ENCODE data around the gene GGPS1. TPM values are rescaled to one million over a fixed set of nuclear protein-coding genes. Genes with fewer than 3 reads are reported as not detected.
"Not testable (repeated sequence)": the region's sequence is repeated elsewhere in the genome, so short reads cannot be mapped to it uniquely, and the experiment has no call there.

The GGPS1 gene
- total and polyA plus RNA-seq, 2 of the 8 experiments (the other 6 are each of a cell fraction or from before 2014, with no cell fraction given), result 20.9 to 43.6 TPM

GRCh38 chr1:235378134-235378735 is 49.9 kb downstream of the GGPS1 start:
- H2BK5ac ChIP-seq (ENCODE audit: low read depth, low read length); H4K5ac ChIP-seq (ENCODE audit: insufficient read length, low read depth, low read length); H2BK15ac ChIP-seq (ENCODE audit: low read length); H4K91ac ChIP-seq (replicated peaks; ENCODE audit: insufficient read length, low read length); H3K9me3 ChIP-seq (ENCODE audit: insufficient read depth in 2 of 2, low read depth in 1 of 2, low read length in 1 of 2); H3K4me3 ChIP-seq (ENCODE audit: extremely low read depth in 1 of 4, insufficient read depth in 2 of 4, low read depth in 3 of 4, low read length in 4 of 4); H3K23me2 ChIP-seq (ENCODE audit: low read depth, low read length); H3K4me2 ChIP-seq (ENCODE audit: insufficient read depth in 1 of 2, low read depth in 2 of 2, low read length in 2 of 2); H3K27me3 ChIP-seq (replicated peaks in 1 of 4; ENCODE audit: control insufficient read depth in 3 of 4, extremely low read depth in 1 of 4, insufficient read depth in 3 of 4, low read length in 3 of 4); FAIRE-seq; H3K23ac ChIP-seq (ENCODE audit: insufficient read length); H2BK120ac ChIP-seq (replicated peaks; ENCODE audit: low read depth, low read length); H3K14ac ChIP-seq (ENCODE audit: insufficient read length); H3K18ac ChIP-seq (ENCODE audit: extremely low read depth, low read length); H3K79me2 ChIP-seq (ENCODE audit: control insufficient read depth in 1 of 2, insufficient read depth in 2 of 2, low read length in 2 of 2); H3K4ac ChIP-seq (replicated peaks; ENCODE audit: insufficient read length, low read depth, low read length); H3K27ac ChIP-seq (ENCODE audit: low read depth, low read length); H4K20me1 ChIP-seq (replicated peaks in 1 of 2; ENCODE audit: control insufficient read depth in 1 of 2, insufficient read depth in 2 of 2, low read length in 2 of 2); H3K9ac ChIP-seq (replicated peaks in 1 of 4; ENCODE audit: extremely low read depth in 1 of 4, low read depth in 3 of 4, low read length in 3 of 4); H3K56ac ChIP-seq (replicated peaks; ENCODE audit: insufficient read length, low read depth, low read length); H2AFZ ChIP-seq (ENCODE audit: low read length); H2AK5ac ChIP-seq (ENCODE audit: low read depth, low read length); H3K4me1 ChIP-seq (replicated peaks in 1 of 4; ENCODE audit: control insufficient read depth in 3 of 4, insufficient read depth in 4 of 4, low read length in 3 of 4); H3K79me1 ChIP-seq (ENCODE audit: low read depth, low read length); H4K8ac ChIP-seq (ENCODE audit: extremely low read depth, insufficient read depth, low read length); DNase-seq (ENCODE audit: low read depth in 1 of 2, low spot score in 2 of 2); H2BK20ac ChIP-seq (ENCODE audit: low read length); H2BK12ac ChIP-seq (ENCODE audit: low read depth, low read length): not testable (repeated sequence)
- CTCF ChIA-PET (ENCODE audit: partially characterized antibody), result interaction anchor here (1.2 kb wide), 1 partner anchor 18 kb away, joined by 3 read pairs; no protein-coding TSS in a partner anchor
- POLR2A ChIA-PET (ENCODE audit: partially characterized antibody), result interaction anchor here (0.6 to 2.2 kb wide), 3 partner anchors 14 to 50 kb away, joined by 3 to 6 read pairs (median 3); partner anchors contain the start of gene GGPS1
- peaks cover 0 to 19% (median 12%) of the 10 kb centered on the region in 4 experiments; a peak in 5 of 8 replicates for H3K36me3 ChIP-seq (ENCODE audit: control insufficient read depth in 2 of 4, insufficient read depth in 4 of 4, low read length in 3 of 4)
- 94% methylated on average over 11 of the region's 11 CpGs; no CpG with 5 or more reads in 1 of the 2 experiments for WGBS, 2 experiments (ENCODE audit: extremely low coverage in 1 of 2, insufficient coverage in 1 of 2, insufficient read length in 1 of 2, insufficient replicate concordance in 2 of 2, low coverage in 1 of 2, low lambda C conversion rate in 2 of 2, missing lambda C conversion rate in 1 of 2)

Measured in H1 (cell line).